Fibroblast of lung (primary cell): ENCODE measurements around the gene CHAF1B.
"Not testable (repeated sequence)": the region's sequence is repeated elsewhere in the genome, so short reads cannot be mapped to it uniquely, and the experiment has no call there.

Source experiments
- CTCF ChIP-seq, 2 donors: IDR thresholded peaks in 1 of 2; conservative IDR thresholded peaks in 1 of 2; 1 replicate in 1 of 2; 2 replicates in 1 of 2; pipeline ENCODE4 v1.5.1; 2011 to 2012; ENCODE audit warnings: low read length in 2 of 2, control low read depth in 1 of 2, inconsistent platforms in 1 of 2, low read depth in 1 of 2, mild to moderate bottlenecking in 1 of 2
- EZH2 ChIP-seq: IDR thresholded peaks from 2 replicates; pipeline ENCODE4 v1.5.1; 2012; ENCODE audit warnings: low read length, control low read depth, mild to moderate bottlenecking; ENCODE audit errors: missing control alignments

- TF ChIP-seq CTCF (conservative IDR thresholded peaks at IDR 0.05 in 1 of 2, IDR thresholded peaks at IDR 0.05 in 1 of 2; ENCODE audit: low read depth in 1 of 2, low read length in 2 of 2); EZH2: not testable (repeated sequence)
Measured at GRCh38 chr21:36382722-36383121, 2.5 kb upstream of the CHAF1B start.
